NK-92 (cell line): ENCODE results near the gene SRGAP2C.
"Not testable (repeated sequence)": the region's sequence is repeated elsewhere in the genome, so short reads cannot be mapped to it uniquely, and the experiment has no call there.

Experiments
- DNase-seq: peaks from one replicate; lab custom pipeline; 2025; ENCODE audit not compliant: unreplicated experiment; lab: John Stamatoyannopoulos, UW

SRGAP2C gene

DNA sequence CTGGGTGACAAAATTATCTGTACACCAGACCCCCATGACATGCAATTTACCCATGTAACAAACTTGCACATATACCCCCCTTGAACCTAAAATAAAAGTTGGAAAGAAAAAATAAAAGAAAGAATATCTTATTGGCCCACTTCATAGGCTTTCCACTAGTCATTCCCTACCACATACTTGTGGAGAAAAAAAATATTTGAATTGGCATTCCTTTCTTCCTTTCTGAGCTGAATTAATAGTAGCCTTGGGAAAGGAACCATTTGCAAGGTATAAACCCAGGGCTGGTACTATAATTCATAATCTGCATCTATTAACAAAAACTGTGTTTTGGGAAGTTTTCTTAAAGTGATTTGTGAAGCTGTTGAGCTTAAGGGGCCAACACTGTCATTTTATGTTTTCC is 140.0 kb downstream of the SRGAP2C start:
- DNase-seq: not testable (repeated sequence)

DNA sequence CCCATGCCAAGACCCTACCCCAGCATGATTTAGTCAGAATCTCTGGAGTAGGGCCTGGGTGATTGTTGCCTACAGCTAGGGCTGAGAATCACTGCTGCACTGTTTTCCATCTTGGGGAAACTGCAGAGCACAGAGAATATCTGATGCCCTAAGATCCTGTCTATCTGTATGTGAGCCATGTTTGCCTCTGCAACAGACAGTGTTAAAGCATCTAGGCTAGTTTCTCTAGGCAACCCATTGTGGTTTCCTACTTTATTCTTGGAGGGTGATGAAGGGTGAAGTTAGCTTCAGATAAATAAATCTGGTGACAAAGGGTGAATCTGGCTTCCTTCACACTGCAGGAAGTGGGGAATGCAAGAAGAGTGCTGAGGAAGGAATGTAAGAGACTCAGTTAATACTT is 147.4 kb downstream of the SRGAP2C start:
- DNase-seq: not testable (repeated sequence)

DNA sequence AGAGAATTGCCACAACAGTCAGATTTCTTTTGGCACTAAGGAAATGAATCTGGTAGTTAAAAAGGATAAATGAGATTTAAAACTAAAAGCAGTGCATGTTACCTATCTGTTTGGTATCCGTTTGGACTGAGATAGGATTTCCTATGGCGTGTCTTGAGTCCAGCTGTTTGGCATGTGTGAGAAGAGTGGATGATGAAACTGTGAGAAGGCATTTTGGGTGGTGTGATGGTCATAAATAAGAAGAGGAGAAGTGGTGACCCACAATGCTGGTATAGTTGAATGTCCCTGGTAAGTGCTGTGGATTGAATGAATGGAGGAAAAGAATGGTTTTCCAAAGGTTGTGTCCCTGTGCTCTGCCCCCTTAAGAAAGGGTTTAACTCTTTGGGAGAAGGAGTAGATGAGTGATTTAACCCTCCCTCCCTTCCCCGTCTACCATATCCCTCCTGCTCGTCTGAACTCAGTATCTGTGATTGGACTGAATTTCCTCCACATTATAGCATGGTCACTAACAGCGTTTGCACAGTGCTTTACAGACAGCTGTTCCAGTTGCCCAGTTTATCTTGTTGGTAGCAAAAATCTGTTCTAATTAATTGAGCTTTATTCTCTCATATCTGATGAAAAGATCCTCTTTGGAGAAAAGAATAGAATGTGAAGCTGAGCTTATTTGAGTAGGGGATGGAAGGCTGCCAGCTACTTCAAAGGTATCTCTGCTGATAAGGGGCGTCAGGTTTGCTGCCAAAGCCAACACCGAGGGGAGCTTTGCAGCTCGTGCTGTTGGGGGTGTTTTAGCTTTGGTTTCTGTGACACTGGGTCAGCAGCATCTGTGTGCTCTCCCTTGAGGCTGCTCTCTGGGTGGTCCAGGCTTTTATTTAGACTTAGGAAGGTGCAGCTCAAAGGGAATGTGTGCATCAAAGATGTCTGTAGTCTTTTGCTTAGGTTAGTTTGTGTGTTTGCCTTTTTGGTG is 148.1 kb downstream of the SRGAP2C start:
- not testable (repeated sequence) for DNase-seq

GRCh38 chr1:121337958-121338357 is 153.2 kb downstream of the SRGAP2C start:
- DNase-seq: not testable (repeated sequence)

DNA sequence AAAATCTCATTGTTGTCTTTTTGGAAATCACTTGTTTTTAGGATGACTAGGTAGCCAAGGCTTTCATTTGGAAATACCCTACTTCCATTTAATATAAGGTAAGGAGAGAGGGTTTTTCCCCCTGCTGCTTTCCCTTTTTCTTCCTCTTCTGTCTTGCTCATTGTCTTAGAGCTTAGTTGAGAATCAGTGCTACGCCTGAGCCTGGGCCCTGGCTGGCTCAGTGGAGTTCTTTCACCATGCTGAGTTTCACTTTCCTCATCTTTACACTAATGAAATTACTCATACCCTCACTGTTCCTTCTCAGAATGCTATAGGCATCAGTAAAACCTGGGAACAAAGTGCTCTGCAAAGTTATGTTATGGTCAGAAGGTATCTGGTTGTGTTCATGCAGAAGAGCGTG is 154.8 kb downstream of the SRGAP2C start:
- not testable (repeated sequence) for DNase-seq

- not testable (repeated sequence) for DNase-seq
Observed at GRCh38 chr1:121343311-121343906, 158.6 kb downstream of the SRGAP2C start.

- DNase-seq: not testable (repeated sequence)
Observed at GRCh38 chr1:121344355-121344754, 159.6 kb downstream of the SRGAP2C start.

- DNase-seq: not testable (repeated sequence)
Observed at GRCh38 chr1:121346654-121347053, 161.9 kb downstream of the SRGAP2C start.

GRCh38 chr1:121347476-121347875 is 162.7 kb downstream of the SRGAP2C start:
- not testable (repeated sequence) for DNase-seq

- not testable (repeated sequence) for DNase-seq
Observed at GRCh38 chr1:121348115-121348514, 163.3 kb downstream of the SRGAP2C start.

GRCh38 chr1:121349332-121349967 is 164.7 kb downstream of the SRGAP2C start:
- DNase-seq: not testable (repeated sequence)

- not testable (repeated sequence) for DNase-seq
Observed at GRCh38 chr1:121355711-121356420, 171.1 kb downstream of the SRGAP2C start.

GRCh38 chr1:121356819-121357218 is 172.0 kb downstream of the SRGAP2C start:
- DNase-seq: not testable (repeated sequence)

DNA sequence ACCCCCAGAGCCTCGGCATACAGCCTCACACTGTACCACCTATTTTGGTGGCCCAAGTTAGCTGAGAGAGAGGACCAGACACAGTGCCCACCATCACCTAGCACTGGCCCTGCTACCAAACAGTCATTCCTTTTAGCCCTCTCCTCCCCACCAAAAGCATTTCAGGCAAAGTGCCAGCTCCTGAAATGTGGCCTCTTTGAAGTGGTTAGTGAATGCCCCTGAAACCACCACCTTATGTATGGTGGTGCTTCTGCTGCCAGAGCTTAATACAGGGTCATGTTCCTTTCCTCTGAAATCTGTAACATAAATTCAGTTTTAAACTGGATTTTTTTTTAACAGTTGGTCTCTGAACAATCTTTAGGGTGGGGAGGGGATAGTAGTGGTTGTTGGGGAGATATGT is 175.8 kb downstream of the SRGAP2C start:
- DNase-seq: not testable (repeated sequence)

DNA sequence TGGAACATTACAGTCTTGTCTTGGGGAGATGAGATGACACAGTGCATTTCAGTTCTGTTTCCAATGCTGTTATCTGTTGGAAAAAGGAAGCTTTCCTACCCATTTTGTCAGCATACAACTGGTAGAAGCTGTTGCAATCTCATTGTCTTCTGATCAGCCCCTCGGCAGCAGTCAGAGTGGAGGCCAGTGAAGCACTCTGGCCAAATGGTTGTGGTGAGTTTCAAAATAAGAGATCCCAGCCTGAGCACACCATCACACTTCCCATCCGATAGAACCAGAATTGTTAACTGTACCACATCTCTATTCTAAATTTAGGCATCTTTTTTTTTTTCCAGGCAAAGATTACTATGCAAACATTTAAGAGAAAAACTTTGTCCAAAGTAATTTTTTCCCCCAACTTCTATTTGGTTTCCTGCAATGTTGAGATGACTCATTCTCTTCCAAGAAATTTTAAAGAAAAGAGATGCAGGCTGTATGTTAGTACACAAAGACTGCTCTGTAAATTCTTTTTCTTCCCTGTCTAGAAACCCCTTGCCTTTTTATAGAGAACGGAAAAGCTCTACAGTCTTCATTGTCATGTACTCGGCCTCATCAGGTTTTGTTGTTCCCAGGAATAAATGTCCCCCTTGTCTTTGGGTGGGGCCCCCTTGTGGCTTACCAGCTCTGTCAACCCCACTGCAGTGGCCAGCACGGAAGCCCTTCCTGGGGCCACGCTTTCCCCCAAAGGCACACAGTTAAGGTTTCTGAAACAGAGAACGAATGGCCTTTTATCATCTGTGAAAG is 176.9 kb downstream of the SRGAP2C start:
- DNase-seq: not testable (repeated sequence)

DNA sequence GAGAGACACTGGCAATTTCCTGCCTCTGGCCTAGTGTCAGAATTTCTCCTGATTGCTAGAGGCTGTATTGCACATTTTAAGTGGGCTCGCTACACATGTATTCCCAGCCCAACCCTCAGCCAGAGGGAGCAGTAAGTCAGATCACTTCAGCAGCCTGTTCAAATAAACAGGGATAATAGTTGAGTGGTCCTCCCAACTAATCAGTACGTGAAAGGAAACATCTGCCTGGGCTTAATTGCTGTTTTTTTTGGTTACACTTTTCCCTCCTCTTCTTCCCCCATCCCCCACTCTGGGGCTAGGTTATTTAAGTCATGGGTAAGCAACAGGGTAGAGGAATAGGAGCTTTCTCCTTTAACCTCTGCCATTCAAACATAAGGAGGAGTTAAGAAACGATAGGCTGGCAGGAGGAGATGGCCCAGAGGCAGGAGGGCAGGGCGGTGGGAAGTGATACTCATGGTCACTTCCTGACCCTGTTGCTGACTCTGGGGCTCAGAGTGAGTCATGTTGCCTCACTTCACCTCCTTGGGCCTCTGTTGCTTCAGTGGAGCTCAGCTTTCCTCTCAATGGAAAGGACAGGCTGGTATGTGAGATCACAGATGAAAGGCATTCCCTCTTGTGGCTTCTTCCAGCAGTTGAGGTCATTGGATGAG is 177.6 kb downstream of the SRGAP2C start:
- DNase-seq: not testable (repeated sequence)

DNA sequence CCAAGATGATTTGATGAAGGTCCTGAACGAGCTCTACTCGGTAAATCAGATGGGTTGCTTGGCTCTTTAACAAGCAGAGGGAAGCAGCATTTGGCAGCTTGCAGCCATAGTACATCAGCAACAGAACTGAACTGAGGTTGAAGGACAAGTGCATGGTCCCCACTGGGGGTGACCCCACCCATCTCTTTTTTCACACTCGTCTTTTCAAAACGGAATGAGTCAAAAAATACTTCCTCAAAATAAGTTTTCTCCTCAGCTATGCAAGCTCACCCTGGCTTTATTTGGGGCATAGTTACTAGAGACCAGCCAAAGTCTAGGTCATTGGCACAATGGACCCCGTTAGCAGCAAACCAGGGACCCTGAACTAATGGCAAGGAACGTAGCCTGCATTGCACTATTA is 180.5 kb downstream of the SRGAP2C start:
- DNase-seq: not testable (repeated sequence)

GRCh38 chr1:121365723-121366122 is 180.9 kb downstream of the SRGAP2C start:
- not testable (repeated sequence) for DNase-seq

- DNase-seq: not testable (repeated sequence)
Observed at GRCh38 chr1:121366171-121366570, 181.4 kb downstream of the SRGAP2C start.

DNA sequence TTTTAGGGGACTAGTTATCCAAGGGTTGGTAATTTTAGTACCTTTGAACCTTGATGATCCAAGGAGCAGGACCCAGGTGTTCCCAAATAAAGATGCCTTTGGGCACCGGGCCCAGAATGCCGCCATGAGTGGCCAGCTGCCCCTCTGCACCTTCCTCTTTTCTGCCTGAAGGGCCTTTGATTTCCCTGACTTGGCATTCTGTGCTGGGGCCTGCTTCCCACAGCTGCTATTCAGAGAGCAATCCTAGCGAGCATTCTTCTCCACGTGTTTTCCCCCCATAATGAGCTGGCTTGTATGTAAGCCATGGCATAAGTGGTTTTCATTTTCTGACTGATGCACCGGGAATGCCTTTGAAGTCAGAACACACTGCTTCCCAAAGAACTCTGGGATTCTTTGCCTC is 184.1 kb downstream of the SRGAP2C start:
- DNase-seq: not testable (repeated sequence)
